ENCODE results near the gene FILIP1. TPM values are rescaled to one million over a fixed set of nuclear protein-coding genes. Genes with fewer than 3 reads are reported as not detected.

FILIP1 gene
- total and polyA plus RNA-seq, 10 of the 15 experiments (the other 5 are each of a cell fraction or from before 2014, with no cell fraction given): 0.23 to 2.0 (median 0.44) TPM

GRCh38 chr6:75492386-75493153 lies 1.0 kb downstream of the FILIP1 start:
- in situ Hi-C loops (cut with MboI): no loop called here
- no peak for TF ChIP-seq CUX1 (IDR thresholded peaks at IDR 0.05; ENCODE audit: insufficient replicate concordance, low read depth, low read length)
- peak in 1 of 2 experiments; percentile 37; a peak in 1 of 4 replicates for TF ChIP-seq IKZF2 (IDR thresholded peaks at IDR 0.05)
- no peak for TF ChIP-seq ZNF274 (IDR thresholded peaks at IDR 0.05; ENCODE audit: insufficient read depth, insufficient read length)
- TF ChIP-seq SMAD1 (IDR thresholded peaks at IDR 0.05; ENCODE audit: low read depth, partially characterized antibody): no peak
- TF ChIP-seq SKIL (IDR thresholded peaks at IDR 0.05; ENCODE audit: low read depth, poor library complexity, severe bottlenecking): peak; percentile 33
- no peak for TF ChIP-seq MTA3 (IDR thresholded peaks at IDR 0.05; ENCODE audit: borderline replicate concordance, low read length)
- no peak for TF ChIP-seq SMAD5 (IDR thresholded peaks at IDR 0.05; ENCODE audit: low read depth)
- TF ChIP-seq RAD51 (IDR thresholded peaks at IDR 0.05): no peak
- TF ChIP-seq TCF7 (IDR thresholded peaks at IDR 0.05; ENCODE audit: borderline replicate concordance): no peak
- no peak for TF ChIP-seq ZBTB33 (IDR thresholded peaks at IDR 0.05)
- 0 out of 2 replicates have a peak, but pooled peaks have one; percentile 42 for TF ChIP-seq ATF7 (IDR thresholded peaks at IDR 0.05; ENCODE audit: low read depth)

More at GRCh38 chr6:75492386-75493153, 1.0 kb downstream of the FILIP1 start:
- Histone ChIP-seq H3K9ac (ENCODE audit: control insufficient read depth, insufficient read depth, low read length) (no peak overlapping the region), H3K27me3 (replicated peaks in 1 of 2; ENCODE audit: control insufficient read depth in 2 of 2, insufficient read depth in 2 of 2, low read length in 1 of 2) (no peaks in the 10 kb centered on the region), H3K9me3 (replicated peaks; ENCODE audit: control insufficient read depth, insufficient read depth, low read length) (no peaks in the 10 kb centered on the region; the same call in 1 of the 3 replicates), H3K4me3 (no peak overlapping the region), H2AFZ (ENCODE audit: control insufficient read depth, low read depth, low read length) (peak overlapping the region; percentile 50), H3K27ac (ENCODE audit: control insufficient read depth, insufficient read depth) (peak overlapping the region; percentile 63; the same call in 1 of the 2 replicates), H3K4me2 (ENCODE audit: control insufficient read depth, insufficient read depth) (peak overlapping the region; percentile 72), H4K20me1 (ENCODE audit: control insufficient read depth, insufficient read depth) (no peaks in the 10 kb centered on the region), H3K79me2 (ENCODE audit: control insufficient read depth, insufficient read depth, low read length) (no peaks in the 10 kb centered on the region), H3K4me1 (ENCODE audit: control insufficient read depth, insufficient read depth, low read length) (peaks cover 27% of the 10 kb centered on the region), H3K36me3 (ENCODE audit: control insufficient read depth in 2 of 2, insufficient read depth in 2 of 2, low read length in 1 of 2) (no peaks in the 10 kb centered on the region)
- no TSS peak for BruUV-seq (replicated peaks)
- DNase-seq (ENCODE audit: low read depth, low spot score) (peak; percentile 61), FAIRE-seq (peak; percentile 76), ATAC-seq (peak; percentile 68)
- CTCF ChIA-PET: interaction anchor here (0.5 to 3.1 kb wide), 9 partner anchors 10 to 225 kb away, joined by 3 to 11 read pairs (median 5); no protein-coding TSS in a partner anchor
- POLR2A ChIA-PET: interaction anchor here (1.2 to 2.0 kb wide), 6 partner anchors 9 to 212 kb away, joined by 3 to 12 read pairs (median 6); partner anchors contain the start of genes SENP6 and TMEM30A
- intact Hi-C loops (cut with micrococcal nuclease; ENCODE audit: unreplicated experiment): loop anchor here (2.0 to 10.0 kb wide), 4 partner anchors 20 to 262 kb away; partner anchors contain the start of gene TMEM30A
- SMC1A ChIA-PET (ENCODE audit: uncharacterized antibody, unreplicated experiment): interaction anchor here (0.9 to 5.5 kb wide), 29 partner anchors 9 to 249 kb away, joined by 3 to 64 read pairs (median 5); partner anchors contain the start of gene COX7A2
- 1% methylated on average over 3 of the region's 3 CpGs for WGBS (ENCODE audit: insufficient coverage, insufficient replicate concordance, low lambda C conversion rate, missing lambda C conversion rate)
- RAD21 ChIA-PET (ENCODE audit: unreplicated experiment): interaction anchor here (1.1 to 5.1 kb wide), 13 partner anchors 9 to 225 kb away, joined by 3 to 25 read pairs (median 8); partner anchors contain the start of gene TMEM30A

Measured in GM12878 (cell line).